Putamen (tissue), 1 donor: Measurements from ENCODE around the gene USP4.

ENCODE experiments used
- DNase-seq: peaks from one replicate; pipeline ENCODE4 v3.0.0-alpha.2; 2016; ENCODE audit warnings: low spot score

The USP4 gene

GRCh38 chr3:49296781-49297411 lies 43.0 kb downstream of the USP4 start:
- no peak for DNase-seq

- no peak for DNase-seq
These were observed 44.3 kb downstream of the USP4 start for GRCh38 chr3:49295489-49296058.

GRCh38 chr3:49294343-49294742 lies 45.5 kb downstream of the USP4 start:
- no peak for DNase-seq

GRCh38 chr3:49283997-49284396 lies 55.9 kb downstream of the USP4 start:
- no peak for DNase-seq

- DNase-seq: no peak
These were observed 60.5 kb downstream of the USP4 start for GRCh38 chr3:49279376-49279775.

GRCh38 chr3:49278548-49278947 lies 61.3 kb downstream of the USP4 start:
- no peak for DNase-seq

- DNase-seq: no peak
These were observed 62.5 kb downstream of the USP4 start for GRCh38 chr3:49277383-49277775.

GRCh38 chr3:49276475-49277382 lies 63.1 kb downstream of the USP4 start, which contains the start of gene C3orf62:
C3orf62 (minus strand) TSS chr3:49277232; CDS start chr3:49276872, 360 bp downstream.
- DNase-seq: peak; percentile 75

- DNase-seq: no peak
These were observed 65.9 kb downstream of the USP4 start for GRCh38 chr3:49273825-49274532.

- DNase-seq: no peak
These were observed 68.8 kb downstream of the USP4 start for GRCh38 chr3:49271047-49271446.

GRCh38 chr3:49270156-49270500 lies 69.7 kb downstream of the USP4 start:
- no peak for DNase-seq

- no peak for DNase-seq
These were observed 70.3 kb downstream of the USP4 start for GRCh38 chr3:49269443-49270155.

- no peak for DNase-seq
These were observed 73.3 kb downstream of the USP4 start for GRCh38 chr3:49266410-49267095.

GRCh38 chr3:49265661-49266386 lies 74.0 kb downstream of the USP4 start:
- no peak for DNase-seq

GRCh38 chr3:49263159-49263889 lies 76.5 kb downstream of the USP4 start:
- no peak for DNase-seq

- DNase-seq: no peak
These were observed 79.0 kb downstream of the USP4 start for GRCh38 chr3:49260806-49261324.

GRCh38 chr3:49257187-49257586 lies 82.7 kb downstream of the USP4 start:
- no peak for DNase-seq

GRCh38 chr3:49255718-49256511 lies 83.9 kb downstream of the USP4 start:
- DNase-seq: no peak

- no peak for DNase-seq
These were observed 84.7 kb downstream of the USP4 start for GRCh38 chr3:49255112-49255511.
